Neural cell (in vitro differentiated cells): ENCODE data around the gene CGNL1.

Experiments
- CTCF ChIP-seq: fragments of 450-650 bp; IDR thresholded peaks from 2 replicates; pipeline ENCODE4 v1.5.1; 2014; ENCODE audit warnings: antibody characterized with exemption, mild to moderate bottlenecking, moderate library complexity; ENCODE audit not compliant: poor library complexity, severe bottlenecking
- POLR2AphosphoS5 ChIP-seq: IDR thresholded peaks from 2 replicates; pipeline ENCODE4 v1.6.1; 2012
- REST ChIP-seq: IDR thresholded peaks from 2 replicates; pipeline ENCODE4 v1.6.1; 2012; ENCODE audit warnings: borderline replicate concordance

GRCh38 chr15:57415602-57416001, 39.3 kb downstream of the CGNL1 start:
- TF ChIP-seq POLR2AphosphoS5 (no peak), CTCF (no peak), REST (no peak)
